ENCODE results near the gene MTUS2. TPM values are rescaled to one million over a fixed set of nuclear protein-coding genes. Genes with fewer than 3 reads are reported as not detected.

The MTUS2 gene
- total RNA-seq, 1 experiment from 2014 or later: not detected

GRCh38 chr13:29547153-29547552 lies 727.0 kb downstream of the MTUS2 start:
- no peak for DNase-seq (ENCODE audit: low read depth, low spot score)
- in situ Hi-C loops (cut with HindIII; ENCODE audit: low pct_unique_long_range_greater_than_20kb, low sequenced_read_pairs): no loop called here

GRCh38 chr13:29548722-29549121 lies 728.6 kb downstream of the MTUS2 start:
- no peak for DNase-seq (ENCODE audit: low read depth, low spot score)
- in situ Hi-C loops (cut with HindIII; ENCODE audit: low pct_unique_long_range_greater_than_20kb, low sequenced_read_pairs): no loop called here

GRCh38 chr13:29550430-29550988 lies 730.4 kb downstream of the MTUS2 start:
- DNase-seq (ENCODE audit: low read depth, low spot score): no peak
- in situ Hi-C loops (cut with HindIII; ENCODE audit: low pct_unique_long_range_greater_than_20kb, low sequenced_read_pairs): no loop called here

GRCh38 chr13:29551214-29551613 lies 731.1 kb downstream of the MTUS2 start:
- in situ Hi-C loops (cut with HindIII; ENCODE audit: low pct_unique_long_range_greater_than_20kb, low sequenced_read_pairs): no loop called here
- no peak for DNase-seq (ENCODE audit: low read depth, low spot score)

Small RNAs within 50 kb of the gene (small RNA-seq; reads per million reads assigned to genes)
- 0 reads per million in 2 experiments for gene AL359741.1

Other genes with a start within 250 kb of the MTUS2 start
- 276 and 342 TPM in 2 replicates for gene POMP, start 161.2 kb upstream of the MTUS2 start, total RNA-seq (2014; rRNA removed; shearing (Covaris generic))
- 11.9 and 12.5 TPM in 2 replicates for gene SLC46A3, start 101.4 kb upstream of the MTUS2 start, total RNA-seq (2014; rRNA removed; shearing (Covaris generic))